H9 (cell line): ENCODE data around the gene RICTOR. TPM values are rescaled to one million over a fixed set of nuclear protein-coding genes. Genes with fewer than 3 reads are reported as not detected.

Experiments
- DNase-seq: peaks from one replicate; pipeline ENCODE4 v3.0.0-alpha.2; 2017
- H2AFZ ChIP-seq: one replicate; pipeline ENCODE4 v1.6.1; 2013; ENCODE audit warnings: mild to moderate bottlenecking, low read length, control low read depth, moderate library complexity
- H2AK5ac ChIP-seq: 2 replicates; pipeline ENCODE4 v1.6.1; 2013; ENCODE audit warnings: low read length, control low read depth, mixed read lengths; ENCODE audit not compliant: insufficient read length
- H2BK120ac ChIP-seq: one replicate; pipeline ENCODE4 v1.6.1; 2013; ENCODE audit warnings: low read depth, mild to moderate bottlenecking, low read length, control low read depth, inconsistent platforms; ENCODE audit not compliant: poor library complexity, severe bottlenecking
- H2BK12ac ChIP-seq: 2 replicates; pipeline ENCODE4 v1.6.1; 2013; ENCODE audit warnings: low read length, control low read depth, mixed read lengths, low read depth; ENCODE audit not compliant: insufficient read length
- H2BK15ac ChIP-seq: 2 replicates; pipeline ENCODE4 v1.6.1; 2013; ENCODE audit warnings: low read depth, low read length, control low read depth
- H2BK20ac ChIP-seq: one replicate; pipeline ENCODE4 v1.6.1; 2013; ENCODE audit warnings: low read depth, mild to moderate bottlenecking, low read length, control low read depth, inconsistent platforms; ENCODE audit not compliant: poor library complexity, severe bottlenecking
- H2BK5ac ChIP-seq: 2 replicates; pipeline ENCODE4 v1.6.1; 2013; ENCODE audit warnings: low read length, control low read depth, mixed read lengths; ENCODE audit not compliant: insufficient read length
- H3K14ac ChIP-seq: 2 replicates; pipeline ENCODE4 v1.6.1; 2013; ENCODE audit warnings: low read length, control low read depth; ENCODE audit not compliant: insufficient read depth
- H3K18ac ChIP-seq: 2 replicates; pipeline ENCODE4 v1.6.1; 2013; ENCODE audit warnings: low read depth, mild to moderate bottlenecking, mixed read lengths, low read length, control low read depth; ENCODE audit not compliant: insufficient read length
- H3K23ac ChIP-seq: 2 replicates; pipeline ENCODE4 v1.6.1; 2013; ENCODE audit warnings: low read length, control low read depth, mixed read lengths, low read depth; ENCODE audit not compliant: insufficient read length
- H3K23me2 ChIP-seq: 2 replicates; pipeline ENCODE4 v1.6.1; 2013; ENCODE audit warnings: low read depth, mild to moderate bottlenecking, mixed read lengths, low read length, control low read depth; ENCODE audit not compliant: insufficient read length, poor library complexity, severe bottlenecking
- H3K27ac ChIP-seq: 2 replicates; pipeline ENCODE4 v1.5.1; 2013; ENCODE audit warnings: low read length, control low read depth, mixed read lengths, low read depth; ENCODE audit not compliant: insufficient read length
- H3K27me3 ChIP-seq: 2 replicates; pipeline ENCODE4 v1.6.1; 2013; ENCODE audit warnings: low read length, control low read depth, inconsistent platforms; ENCODE audit not compliant: insufficient read depth
- H3K4ac ChIP-seq: 2 replicates; pipeline ENCODE4 v1.6.1; 2013; ENCODE audit warnings: low read depth, mild to moderate bottlenecking, control low read depth, inconsistent platforms, low read length, moderate library complexity
- H3K4me1 ChIP-seq: 2 replicates; pipeline ENCODE4 v1.6.1; 2013; ENCODE audit warnings: low read length, control low read depth, inconsistent platforms; ENCODE audit not compliant: insufficient read depth
- H3K4me2 ChIP-seq: 2 replicates; pipeline ENCODE4 v1.6.1; 2013; ENCODE audit warnings: low read length, control low read depth, mixed read lengths; ENCODE audit not compliant: insufficient read length, insufficient read depth
- H3K56ac ChIP-seq: 2 replicates; pipeline ENCODE4 v1.6.1; 2013; ENCODE audit warnings: low read depth, mild to moderate bottlenecking, mixed read lengths, low read length, control low read depth; ENCODE audit not compliant: insufficient read length
- H3K79me1 ChIP-seq: 2 replicates; pipeline ENCODE4 v1.6.1; 2013; ENCODE audit warnings: low read depth, mild to moderate bottlenecking, moderate library complexity, low read length, control low read depth, inconsistent platforms; ENCODE audit not compliant: insufficient read depth, poor library complexity, severe bottlenecking
- H3K79me2 ChIP-seq: 2 replicates; pipeline ENCODE4 v1.6.1; 2013; ENCODE audit warnings: low read length, control low read depth, inconsistent platforms; ENCODE audit not compliant: insufficient read depth
- H3K9ac ChIP-seq: 2 replicates; pipeline ENCODE4 v1.6.1; 2013; ENCODE audit warnings: low read length, control low read depth, mixed read lengths; ENCODE audit not compliant: insufficient read length; ENCODE audit errors: extremely low read depth
- H3K9me3 ChIP-seq: one replicate; pipeline ENCODE4 v1.6.1; 2013; ENCODE audit warnings: low read depth, low read length, inconsistent platforms; ENCODE audit not compliant: control insufficient read depth
- H3T11ph ChIP-seq: one replicate; pipeline ENCODE4 v1.6.1; 2013; ENCODE audit warnings: mild to moderate bottlenecking, low read length, control low read depth, inconsistent platforms
- H4K20me1 ChIP-seq: one replicate; pipeline ENCODE4 v1.6.1; 2013; ENCODE audit not compliant: control insufficient read depth, insufficient read length, insufficient read depth
- H4K5ac ChIP-seq: 2 replicates; pipeline ENCODE4 v1.6.1; 2013; ENCODE audit warnings: low read depth, mild to moderate bottlenecking, mixed read lengths, low read length, control low read depth; ENCODE audit not compliant: insufficient read length
- H4K8ac ChIP-seq: replicated peaks from 2 replicates; pipeline ENCODE4 v1.6.1; 2013; ENCODE audit warnings: low read length, control low read depth, mixed read lengths, low read depth; ENCODE audit not compliant: insufficient read length
- H4K91ac ChIP-seq: 2 replicates; pipeline ENCODE4 v1.6.1; 2013; ENCODE audit warnings: low read depth, mild to moderate bottlenecking, moderate library complexity, mixed read lengths, low read length, control low read depth; ENCODE audit not compliant: insufficient read length
- H3K27ac Mint-ChIP-seq, 3 experiments: 2 replicates in 2 of 3; 3 replicates in 1 of 3; pipeline ENCODE4 v1.8.0; 2020 to 2021; ENCODE audit warnings: mixed read lengths in 3 of 3, mild to moderate bottlenecking in 1 of 3, moderate library complexity in 1 of 3
- H3K27me3 Mint-ChIP-seq: 2 replicates; pipeline ENCODE4 v1.8.0; 2021; ENCODE audit warnings: low read depth, mild to moderate bottlenecking, moderate library complexity, mixed read lengths
- H3K36me3 Mint-ChIP-seq, 3 experiments: 2 replicates in 2 of 3; 3 replicates in 1 of 3; pipeline ENCODE4 v1.8.0; 2020 to 2021; ENCODE audit warnings: low read depth in 3 of 3, mixed read lengths in 3 of 3; ENCODE audit not compliant: insufficient read depth in 1 of 3
- H3K4me1 Mint-ChIP-seq, 2 experiments: 2 replicates each; pipeline ENCODE4 v1.8.0; 2020; ENCODE audit warnings: mixed read lengths in 2 of 2
- H3K4me3 Mint-ChIP-seq, 2 experiments: 2 replicates in 1 of 2; 3 replicates in 1 of 2; pipeline ENCODE4 v1.8.0; 2020 to 2021; ENCODE audit warnings: mild to moderate bottlenecking in 2 of 2, mixed read lengths in 2 of 2, moderate library complexity in 1 of 2
- H3K9me3 Mint-ChIP-seq, 2 experiments: 2 replicates in 1 of 2; 3 replicates in 1 of 2; pipeline ENCODE4 v1.8.0; 2020; ENCODE audit warnings: mild to moderate bottlenecking in 2 of 2, mixed read lengths in 2 of 2, moderate library complexity in 1 of 2
- WGBS: extraction: QIAGEN DNeasy Blood & Tissue Kit; methylation state at CpG from one replicate; pipeline ENCODE4 v1.1.7; 2013; ENCODE audit warnings: missing lambda C conversion rate, low lambda C conversion rate, mixed read lengths; ENCODE audit not compliant: insufficient read length; ENCODE audit errors: extremely low coverage; 5-methylcytosine and 5-hydroxymethylcytosine counted together
- total RNA-seq: library from RNA; stranded (reverse); gene quantifications from 2 replicates; pipeline ENCODE4 v1.2.1, GENCODE V29; 2021
- TF ChIP-seq, protein P1 (sequence below): fragments of 200-600 bp; sonication (generic); conservative IDR thresholded peaks from 3 replicates; pipeline ENCODE4 v1.8.0; 2021; ENCODE audit warnings: antibody characterized with exemption, mild to moderate bottlenecking

Gene RICTOR
- total RNA-seq, 1 experiment from 2014 or later, result 20.9 TPM

DNA sequence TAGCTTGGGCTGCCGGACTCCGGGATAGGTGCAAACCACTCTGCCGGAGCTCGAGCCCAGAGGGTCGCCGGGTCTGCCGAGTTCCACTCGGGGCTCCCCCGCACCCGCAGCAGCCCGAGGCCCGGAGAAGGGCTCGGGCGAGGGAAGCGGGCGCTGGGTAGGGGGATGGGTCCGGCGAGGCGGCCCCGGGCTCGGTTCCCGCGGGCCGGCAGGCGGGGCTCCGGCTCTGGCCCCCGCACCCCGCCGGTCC lies 507 bp downstream of the RICTOR start:
- Mint-ChIP-seq H3K27ac (peak overlapping the region in 2 of 3 experiments; percentile 98; a peak in 5 of 7 replicates), H3K36me3 (no peaks in the 10 kb centered on the region; a peak in 2 of 7 replicates), H3K27me3 (no peaks in the 10 kb centered on the region), H3K9me3 (no peaks in the 10 kb centered on the region), H3K4me1 (peaks cover 21 to 26% of the 10 kb centered on the region in 2 experiments), H3K4me3 (peak overlapping the region; percentile 93 to 96)
- peaks cover under 1% of the 10 kb centered on the region; the same call in 1 of the 2 replicates for H3K4me1 ChIP-seq
- H3K9me3 ChIP-seq, result no peaks in the 10 kb centered on the region
- no peak overlapping the region for H2AFZ ChIP-seq
- H2BK120ac ChIP-seq, result no peak overlapping the region
- H4K8ac ChIP-seq, result no peak overlapping the region
- no peaks in the 10 kb centered on the region for H3K79me1 ChIP-seq
- H4K20me1 ChIP-seq, result no peaks in the 10 kb centered on the region
- H3K4me2 ChIP-seq, result peak overlapping the region; percentile 68
- no peak overlapping the region for H3K23ac ChIP-seq
- H2BK5ac ChIP-seq, result peak overlapping the region; percentile 28
- peaks cover 7% of the 10 kb centered on the region for H3K23me2 ChIP-seq
- no peak overlapping the region for H2BK20ac ChIP-seq
- no peak overlapping the region for H2BK12ac ChIP-seq
- no peak overlapping the region for H2BK15ac ChIP-seq
- peak overlapping the region; percentile 10; the same call in 1 of the 2 replicates for H3K14ac ChIP-seq
- TF ChIP-seq, protein P1, sequence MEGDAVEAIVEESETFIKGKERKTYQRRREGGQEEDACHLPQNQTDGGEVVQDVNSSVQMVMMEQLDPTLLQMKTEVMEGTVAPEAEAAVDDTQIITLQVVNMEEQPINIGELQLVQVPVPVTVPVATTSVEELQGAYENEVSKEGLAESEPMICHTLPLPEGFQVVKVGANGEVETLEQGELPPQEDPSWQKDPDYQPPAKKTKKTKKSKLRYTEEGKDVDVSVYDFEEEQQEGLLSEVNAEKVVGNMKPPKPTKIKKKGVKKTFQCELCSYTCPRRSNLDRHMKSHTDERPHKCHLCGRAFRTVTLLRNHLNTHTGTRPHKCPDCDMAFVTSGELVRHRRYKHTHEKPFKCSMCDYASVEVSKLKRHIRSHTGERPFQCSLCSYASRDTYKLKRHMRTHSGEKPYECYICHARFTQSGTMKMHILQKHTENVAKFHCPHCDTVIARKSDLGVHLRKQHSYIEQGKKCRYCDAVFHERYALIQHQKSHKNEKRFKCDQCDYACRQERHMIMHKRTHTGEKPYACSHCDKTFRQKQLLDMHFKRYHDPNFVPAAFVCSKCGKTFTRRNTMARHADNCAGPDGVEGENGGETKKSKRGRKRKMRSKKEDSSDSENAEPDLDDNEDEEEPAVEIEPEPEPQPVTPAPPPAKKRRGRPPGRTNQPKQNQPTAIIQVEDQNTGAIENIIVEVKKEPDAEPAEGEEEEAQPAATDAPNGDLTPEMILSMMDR, result no peak
- peak overlapping the region; percentile 8 for H3K56ac ChIP-seq
- H3K18ac ChIP-seq, result peak overlapping the region; percentile 89
- H3K27ac ChIP-seq, result peak overlapping the region; percentile 71
- no peak overlapping the region for H4K5ac ChIP-seq
- no peak overlapping the region for H2AK5ac ChIP-seq
- peak overlapping the region; percentile 93 for H3K9ac ChIP-seq
- WGBS, result no CpG with 5 or more reads among the region's 29 CpGs
- H3T11ph ChIP-seq, result no peak overlapping the region
- H3K4ac ChIP-seq, result no peak overlapping the region
- peaks cover 4% of the 10 kb centered on the region; the same call in 1 of the 2 replicates for H3K79me2 ChIP-seq
- DNase-seq, result no peak
- no peak overlapping the region for H4K91ac ChIP-seq
- no peaks in the 10 kb centered on the region for H3K27me3 ChIP-seq
